HG03342 (cell line): ENCODE measurements around the gene ALG9.
"Not testable (repeated sequence)": the region's sequence is repeated elsewhere in the genome, so short reads cannot be mapped to it uniquely, and the experiment has no call there.

Experiments
- ATAC-seq: cut with Tn5 transposase; IDR thresholded peaks from one replicate; pipeline ENCODE4 v1.9.1; 2021; ENCODE audit warnings: mild to moderate bottlenecking, moderate library complexity; ENCODE audit not compliant: unreplicated experiment

ALG9 gene

GRCh38 chr11:111885053-111885452 is 13.7 kb upstream of the ALG9 start:
- not testable (repeated sequence) for ATAC-seq

- no peak for ATAC-seq
Observed at GRCh38 chr11:111882202-111882601, 10.8 kb upstream of the ALG9 start.

- peak; percentile 6 for ATAC-seq
Observed at GRCh38 chr11:111879637-111879960, 8.2 kb upstream of the ALG9 start.

GRCh38 chr11:111878849-111879636 is 7.7 kb upstream of the ALG9 start, which contains the start of the genes CFAP68 and FDXACB1:
Gene CFAP68, plus strand, starts transcription at chr11:111879541. Its CDS starts 20 bp downstream, at chr11:111879561.
Gene FDXACB1, minus strand, starts transcription at chr11:111879165. Its CDS starts 33 bp downstream, at chr11:111879132.
- ATAC-seq, result peak; percentile 88

- ATAC-seq, result peak; percentile 12
Observed at GRCh38 chr11:111878385-111878848, 7.0 kb upstream of the ALG9 start.

- no peak for ATAC-seq
Observed at GRCh38 chr11:111871693-111872161, 346 bp upstream of the ALG9 start.

GRCh38 chr11:111870522-111870885 is 877 bp downstream of the ALG9 start:
- peak; percentile 13 for ATAC-seq

- ATAC-seq, result no peak
Observed at GRCh38 chr11:111870113-111870512, 1.3 kb downstream of the ALG9 start.

GRCh38 chr11:111860257-111860656 is 11.1 kb downstream of the ALG9 start:
- ATAC-seq, result no peak

- ATAC-seq, result no peak
Observed at GRCh38 chr11:111855506-111855905, 15.9 kb downstream of the ALG9 start.

- no peak for ATAC-seq
Observed at GRCh38 chr11:111852103-111852502, 19.3 kb downstream of the ALG9 start.

GRCh38 chr11:111851636-111852035 is 19.7 kb downstream of the ALG9 start:
- ATAC-seq, result no peak

GRCh38 chr11:111851067-111851466 is 20.3 kb downstream of the ALG9 start:
- no peak for ATAC-seq

- no peak for ATAC-seq
Observed at GRCh38 chr11:111849631-111850030, 21.8 kb downstream of the ALG9 start.

- no peak for ATAC-seq
Observed at GRCh38 chr11:111846636-111847035, 24.7 kb downstream of the ALG9 start.

GRCh38 chr11:111846063-111846462 is 25.3 kb downstream of the ALG9 start:
- ATAC-seq, result no peak

GRCh38 chr11:111845276-111846028 is 25.9 kb downstream of the ALG9 start:
- no peak for ATAC-seq

- no peak for ATAC-seq
Observed at GRCh38 chr11:111843661-111844060, 27.7 kb downstream of the ALG9 start.

- ATAC-seq, result peak; percentile 50
Observed at GRCh38 chr11:111841370-111842053, 29.9 kb downstream of the ALG9 start.

GRCh38 chr11:111840143-111840542 is 31.2 kb downstream of the ALG9 start:
- ATAC-seq, result no peak

GRCh38 chr11:111838054-111838453 is 33.3 kb downstream of the ALG9 start:
- no peak for ATAC-seq
